Measurements from ENCODE around the gene SYNDIG1L.

The SYNDIG1L gene

DNA sequence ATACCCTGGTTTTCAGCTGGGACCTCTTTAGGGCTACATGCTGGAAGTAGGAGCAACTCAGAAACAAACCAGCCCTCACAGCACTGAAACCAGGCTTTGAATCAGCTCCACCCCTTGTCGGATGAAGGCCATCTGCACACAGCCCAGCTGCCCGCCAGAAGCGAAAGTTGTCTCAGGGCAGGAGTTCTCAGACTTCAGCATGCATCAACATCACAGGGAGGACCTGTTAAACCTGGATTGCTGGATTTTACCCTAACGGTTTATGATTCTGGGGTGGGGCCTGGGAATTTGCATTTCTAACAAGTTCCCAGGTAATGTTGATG lies 10.9 kb downstream of the SYNDIG1L start:
- no peak overlapping the region for H3K27ac ChIP-seq
- no peak for DNase-seq (ENCODE audit: low spot score)
- POLR2A ChIA-PET (ENCODE audit: low non-redundant PET), result no interaction called here
- TF ChIP-seq, protein P1, sequence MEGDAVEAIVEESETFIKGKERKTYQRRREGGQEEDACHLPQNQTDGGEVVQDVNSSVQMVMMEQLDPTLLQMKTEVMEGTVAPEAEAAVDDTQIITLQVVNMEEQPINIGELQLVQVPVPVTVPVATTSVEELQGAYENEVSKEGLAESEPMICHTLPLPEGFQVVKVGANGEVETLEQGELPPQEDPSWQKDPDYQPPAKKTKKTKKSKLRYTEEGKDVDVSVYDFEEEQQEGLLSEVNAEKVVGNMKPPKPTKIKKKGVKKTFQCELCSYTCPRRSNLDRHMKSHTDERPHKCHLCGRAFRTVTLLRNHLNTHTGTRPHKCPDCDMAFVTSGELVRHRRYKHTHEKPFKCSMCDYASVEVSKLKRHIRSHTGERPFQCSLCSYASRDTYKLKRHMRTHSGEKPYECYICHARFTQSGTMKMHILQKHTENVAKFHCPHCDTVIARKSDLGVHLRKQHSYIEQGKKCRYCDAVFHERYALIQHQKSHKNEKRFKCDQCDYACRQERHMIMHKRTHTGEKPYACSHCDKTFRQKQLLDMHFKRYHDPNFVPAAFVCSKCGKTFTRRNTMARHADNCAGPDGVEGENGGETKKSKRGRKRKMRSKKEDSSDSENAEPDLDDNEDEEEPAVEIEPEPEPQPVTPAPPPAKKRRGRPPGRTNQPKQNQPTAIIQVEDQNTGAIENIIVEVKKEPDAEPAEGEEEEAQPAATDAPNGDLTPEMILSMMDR (conservative IDR thresholded peaks at IDR 0.05; ENCODE audit: low read depth), result no peak
- CTCF ChIA-PET, result interaction anchor here (1.0 kb wide), 1 partner anchor 10 kb away, joined by 3 read pairs; no protein-coding TSS in a partner anchor

DNA sequence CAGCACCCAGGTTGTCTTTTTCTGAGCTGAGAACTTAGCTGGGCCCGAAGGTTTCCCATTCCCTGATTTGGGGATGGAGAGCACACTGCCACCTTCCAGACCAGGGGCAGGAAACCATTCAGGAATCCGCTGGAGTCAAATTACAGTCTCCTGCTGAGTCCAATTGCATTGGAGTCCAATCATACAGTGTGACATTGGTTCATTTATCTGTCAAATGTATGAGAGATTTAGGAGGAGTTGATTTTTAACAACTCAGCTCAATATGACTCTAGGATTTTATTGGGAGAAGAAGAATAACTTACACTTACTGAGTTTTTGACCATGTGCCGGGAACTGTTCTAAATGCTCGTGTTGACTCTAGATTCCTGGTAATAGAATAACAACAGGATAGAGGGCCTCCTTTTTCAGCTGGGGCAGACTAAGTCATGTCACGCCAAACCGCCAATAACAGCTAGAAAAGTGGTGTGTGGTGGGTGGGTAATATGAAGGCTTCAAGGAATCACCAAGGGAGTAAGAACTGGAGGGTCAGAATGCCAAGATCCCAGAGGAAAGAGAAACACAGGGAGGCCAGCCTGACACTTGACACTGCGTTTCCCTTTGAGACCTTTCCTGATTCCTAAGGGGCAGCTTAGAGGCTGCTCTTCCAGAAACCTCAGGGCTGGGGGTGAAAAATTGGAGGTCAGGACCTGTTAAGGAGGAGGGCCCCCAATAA lies 11.5 kb downstream of the SYNDIG1L start:
- no peak for DNase-seq (ENCODE audit: low spot score)
- POLR2A ChIA-PET (ENCODE audit: low non-redundant PET), result no interaction called here
- CTCF ChIA-PET, result interaction anchor here (0.6 to 1.0 kb wide), 2 partner anchors 10 to 1063 kb away, joined by 3 read pairs; no protein-coding TSS in a partner anchor
- TF ChIP-seq, protein P1 (conservative IDR thresholded peaks at IDR 0.05; ENCODE audit: low read depth), result no peak
- H3K27ac ChIP-seq, result no peak overlapping the region

DNA sequence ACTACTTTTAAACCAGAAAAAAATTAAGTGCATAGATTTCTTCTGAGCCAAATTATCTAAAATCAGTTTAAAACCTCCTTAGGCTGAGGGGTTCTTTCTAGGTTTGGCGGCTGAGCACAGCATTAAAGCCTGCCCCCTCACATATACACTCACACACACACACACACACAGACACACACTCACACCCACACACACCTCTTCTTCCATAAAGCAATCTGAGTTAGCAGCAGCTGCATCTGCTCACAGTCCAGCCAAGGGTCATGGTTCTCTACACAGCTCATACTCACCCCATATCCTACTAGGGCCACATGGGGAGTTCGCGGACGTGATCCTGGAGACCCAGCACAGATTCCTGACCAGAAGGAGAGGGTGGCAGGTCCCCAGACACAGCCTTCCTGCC lies 12.4 kb downstream of the SYNDIG1L start:
- H3K27ac ChIP-seq, result no peak overlapping the region
- CTCF ChIA-PET, result interaction anchor here (0.5 to 0.6 kb wide), 3 partner anchors 35 to 1063 kb away, joined by 3 read pairs; no protein-coding TSS in a partner anchor
- POLR2A ChIA-PET (ENCODE audit: low non-redundant PET), result no interaction called here
- TF ChIP-seq, protein P1 (conservative IDR thresholded peaks at IDR 0.05; ENCODE audit: low read depth), result no peak
- DNase-seq (ENCODE audit: low spot score), result no peak

DNA sequence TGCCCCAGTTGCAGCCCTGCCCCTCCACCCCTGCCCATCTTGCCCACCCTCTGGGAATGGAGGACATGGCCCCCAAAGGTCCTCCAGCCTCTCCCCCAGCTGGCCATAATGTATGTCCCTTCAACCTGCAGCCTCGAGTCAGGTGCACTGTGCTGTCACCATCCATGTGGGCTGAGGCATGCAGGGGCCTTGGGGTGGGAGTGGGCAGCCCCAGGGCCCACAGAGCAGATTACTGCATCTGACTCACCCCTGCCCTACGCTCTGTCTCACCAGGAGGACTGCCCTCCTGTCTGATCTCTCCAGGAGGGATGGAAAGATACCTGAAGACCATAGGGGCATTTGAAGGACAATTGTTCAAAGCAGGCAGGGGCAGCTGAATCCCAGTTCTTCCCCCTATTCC lies 13.3 kb downstream of the SYNDIG1L start:
- ChIA-PET CTCF (interaction anchor here (0.6 kb wide), 1 partner anchor 67 kb away, joined by 4 read pairs; no protein-coding TSS in a partner anchor), POLR2A (ENCODE audit: low non-redundant PET) (no interaction called here)
- TF ChIP-seq, protein P1 (conservative IDR thresholded peaks at IDR 0.05; ENCODE audit: low read depth), result no peak
- H3K27ac ChIP-seq, result no peak overlapping the region
- DNase-seq (ENCODE audit: low spot score), result no peak

DNA sequence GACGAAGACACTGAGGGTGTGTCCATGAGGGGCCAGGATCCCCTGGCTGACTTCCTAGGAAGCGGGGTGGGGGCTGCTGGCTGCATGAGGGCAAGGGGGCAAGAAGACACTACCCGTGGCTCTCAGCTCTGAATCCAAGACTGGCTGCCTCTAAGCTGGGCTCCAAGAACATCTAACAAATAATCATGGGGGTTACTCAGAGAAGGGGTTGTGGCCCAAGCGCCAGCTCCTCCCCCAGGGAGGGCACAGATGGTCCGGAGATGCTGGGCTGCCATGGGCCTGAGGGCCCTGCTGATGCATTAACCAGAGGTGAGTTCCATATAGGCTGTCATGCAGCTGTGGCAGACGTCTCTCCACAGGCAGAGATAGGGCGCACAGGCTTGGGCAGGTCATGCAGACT lies 14.3 kb downstream of the SYNDIG1L start:
- DNase-seq (ENCODE audit: low spot score), result no peak
- ChIA-PET POLR2A (ENCODE audit: low non-redundant PET) (no interaction called here), CTCF (interaction anchor here (0.6 to 0.7 kb wide), 2 partner anchors 14 to 15 kb away, joined by 4 read pairs; no protein-coding TSS in a partner anchor)
- TF ChIP-seq, protein P1 (conservative IDR thresholded peaks at IDR 0.05; ENCODE audit: low read depth), result no peak
- H3K27ac ChIP-seq, result no peak overlapping the region

DNA sequence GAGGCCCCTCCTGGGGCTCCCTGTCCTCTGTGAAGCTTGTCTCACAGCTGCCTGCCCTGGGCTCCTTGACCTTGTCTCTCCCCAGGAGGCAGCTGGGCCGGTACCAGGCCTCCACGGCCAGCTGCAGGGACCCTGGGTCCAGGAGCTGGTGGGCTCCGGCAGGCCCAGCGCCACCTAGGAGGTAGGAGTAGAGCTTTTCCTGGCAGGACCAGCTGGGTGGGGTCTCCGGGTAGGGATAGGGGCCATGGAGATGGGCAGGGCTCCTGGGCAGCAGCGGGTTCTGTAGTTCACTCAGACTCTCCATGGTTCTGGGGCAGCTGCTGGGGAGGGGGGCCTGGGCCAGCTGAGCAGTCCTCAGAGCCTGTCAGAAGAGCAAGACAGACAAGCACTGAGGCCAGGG lies 16.6 kb downstream of the SYNDIG1L start:
- DNase-seq (ENCODE audit: low spot score), result no peak
- ChIA-PET CTCF (no interaction called here), POLR2A (ENCODE audit: low non-redundant PET) (no interaction called here)
- no peak overlapping the region for H3K27ac ChIP-seq
- TF ChIP-seq, protein P1 (conservative IDR thresholded peaks at IDR 0.05; ENCODE audit: low read depth), result no peak

Measured in RWPE1 (cell line).